ENCODE measurements around the gene THY1.

DNA sequence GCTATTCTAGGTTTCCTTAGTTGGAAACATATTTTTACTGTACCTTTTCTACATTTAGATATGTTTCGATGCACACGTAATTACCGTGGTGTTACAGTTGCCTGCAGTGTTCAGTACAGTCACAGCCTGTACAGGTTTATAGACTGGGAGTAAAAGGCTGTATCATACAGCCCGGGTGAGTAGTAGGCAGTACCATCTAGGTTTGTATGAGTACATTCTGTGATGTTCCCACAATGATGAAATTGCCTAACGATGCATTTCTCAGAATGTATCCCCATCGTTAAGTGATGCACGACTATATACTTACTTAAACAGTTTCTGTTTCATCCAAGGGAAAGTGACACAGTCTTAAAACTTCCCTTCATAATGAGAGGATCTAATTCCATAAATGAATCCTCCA lies 13.1 kb upstream of the THY1 start:
- TF ChIP-seq SP2 (IDR thresholded peaks at IDR 0.05; ENCODE audit: low read length): no peak
- TF ChIP-seq, protein P1, sequence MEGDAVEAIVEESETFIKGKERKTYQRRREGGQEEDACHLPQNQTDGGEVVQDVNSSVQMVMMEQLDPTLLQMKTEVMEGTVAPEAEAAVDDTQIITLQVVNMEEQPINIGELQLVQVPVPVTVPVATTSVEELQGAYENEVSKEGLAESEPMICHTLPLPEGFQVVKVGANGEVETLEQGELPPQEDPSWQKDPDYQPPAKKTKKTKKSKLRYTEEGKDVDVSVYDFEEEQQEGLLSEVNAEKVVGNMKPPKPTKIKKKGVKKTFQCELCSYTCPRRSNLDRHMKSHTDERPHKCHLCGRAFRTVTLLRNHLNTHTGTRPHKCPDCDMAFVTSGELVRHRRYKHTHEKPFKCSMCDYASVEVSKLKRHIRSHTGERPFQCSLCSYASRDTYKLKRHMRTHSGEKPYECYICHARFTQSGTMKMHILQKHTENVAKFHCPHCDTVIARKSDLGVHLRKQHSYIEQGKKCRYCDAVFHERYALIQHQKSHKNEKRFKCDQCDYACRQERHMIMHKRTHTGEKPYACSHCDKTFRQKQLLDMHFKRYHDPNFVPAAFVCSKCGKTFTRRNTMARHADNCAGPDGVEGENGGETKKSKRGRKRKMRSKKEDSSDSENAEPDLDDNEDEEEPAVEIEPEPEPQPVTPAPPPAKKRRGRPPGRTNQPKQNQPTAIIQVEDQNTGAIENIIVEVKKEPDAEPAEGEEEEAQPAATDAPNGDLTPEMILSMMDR (IDR thresholded peaks at IDR 0.05; ENCODE audit: control extremely low read depth in 1 of 3, insufficient read depth in 1 of 3, low read depth in 1 of 3, low read length in 3 of 3): no peak
- no peak for TF ChIP-seq POLR2AphosphoS5 (IDR thresholded peaks at IDR 0.05; ENCODE audit: low read depth, low read length)
- TF ChIP-seq YY1 (IDR thresholded peaks at IDR 0.05; ENCODE audit: low read depth, low read length): no peak
- TF ChIP-seq EP300 (IDR thresholded peaks at IDR 0.05; ENCODE audit: borderline replicate concordance in 1 of 2, low read depth in 2 of 2, low read length in 2 of 2): no peak
- no peak for TF ChIP-seq EZH2 (IDR thresholded peaks at IDR 0.05; ENCODE audit: low read depth, low read length, severe bottlenecking)
- TF ChIP-seq ATF3 (IDR thresholded peaks at IDR 0.05; ENCODE audit: insufficient read depth, low read depth, low read length): no peak
- no peak for TF ChIP-seq CHD7 (IDR thresholded peaks at IDR 0.05; ENCODE audit: insufficient replicate concordance, low read length)
- TF ChIP-seq BRCA1 (IDR thresholded peaks at IDR 0.05; ENCODE audit: low read depth, low read length): no peak
- no peak for TF ChIP-seq POLR2A (IDR thresholded peaks at IDR 0.05; ENCODE audit: control extremely low read depth in 1 of 2, low read depth in 2 of 2, low read length in 2 of 2)
